GM23338 (cell line): ENCODE data around the gene LMOD3.

Source experiments
- EZH2phosphoT487 ChIP-seq: fragments of 200-600 bp; sonication (generic); IDR thresholded peaks from one replicate; pipeline ENCODE4 v1.8.1; 2018; ENCODE audit warnings: antibody characterized with exemption; ENCODE audit not compliant: unreplicated experiment
- TF ChIP-seq, protein P1 (sequence below), 2 experiments: fragments of 200-600 bp in 1 of 2; sonication (generic) in 1 of 2; conservative IDR thresholded peaks; 2 replicates each; pipeline versions ENCODE4 v1.5.1 to v1.6.1; 2016 to 2017; ENCODE audit warnings: antibody characterized with exemption in 2 of 2, low read depth in 2 of 2, mild to moderate bottlenecking in 2 of 2, moderate library complexity in 1 of 2

DNA sequence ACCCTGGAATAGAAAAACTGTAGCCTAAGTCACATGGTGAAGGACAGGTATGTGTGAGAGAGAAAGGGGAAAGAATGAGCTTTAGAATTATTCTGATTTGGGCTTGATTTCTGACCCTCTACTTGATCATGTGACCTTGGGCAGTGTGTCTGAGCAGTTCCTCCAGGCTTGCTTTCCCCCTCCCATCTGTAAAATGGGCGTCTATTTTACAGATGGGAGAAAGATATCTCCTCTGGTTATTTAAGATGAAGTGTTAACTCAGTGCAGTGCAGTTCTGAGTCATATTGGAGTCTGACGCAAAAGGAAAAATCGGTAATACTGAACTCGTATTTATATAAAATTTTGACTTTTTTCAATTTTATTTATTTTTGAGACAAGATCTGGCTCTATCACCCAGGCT, 38.1 kb upstream of the LMOD3 start:
- TF ChIP-seq, protein P1, sequence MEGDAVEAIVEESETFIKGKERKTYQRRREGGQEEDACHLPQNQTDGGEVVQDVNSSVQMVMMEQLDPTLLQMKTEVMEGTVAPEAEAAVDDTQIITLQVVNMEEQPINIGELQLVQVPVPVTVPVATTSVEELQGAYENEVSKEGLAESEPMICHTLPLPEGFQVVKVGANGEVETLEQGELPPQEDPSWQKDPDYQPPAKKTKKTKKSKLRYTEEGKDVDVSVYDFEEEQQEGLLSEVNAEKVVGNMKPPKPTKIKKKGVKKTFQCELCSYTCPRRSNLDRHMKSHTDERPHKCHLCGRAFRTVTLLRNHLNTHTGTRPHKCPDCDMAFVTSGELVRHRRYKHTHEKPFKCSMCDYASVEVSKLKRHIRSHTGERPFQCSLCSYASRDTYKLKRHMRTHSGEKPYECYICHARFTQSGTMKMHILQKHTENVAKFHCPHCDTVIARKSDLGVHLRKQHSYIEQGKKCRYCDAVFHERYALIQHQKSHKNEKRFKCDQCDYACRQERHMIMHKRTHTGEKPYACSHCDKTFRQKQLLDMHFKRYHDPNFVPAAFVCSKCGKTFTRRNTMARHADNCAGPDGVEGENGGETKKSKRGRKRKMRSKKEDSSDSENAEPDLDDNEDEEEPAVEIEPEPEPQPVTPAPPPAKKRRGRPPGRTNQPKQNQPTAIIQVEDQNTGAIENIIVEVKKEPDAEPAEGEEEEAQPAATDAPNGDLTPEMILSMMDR (conservative IDR thresholded peaks at IDR 0.05; ENCODE audit: low read depth in 2 of 2) = no peak
- TF ChIP-seq EZH2phosphoT487 = no peak
